Prostate gland (tissue), 2 donors: ENCODE results near the gene GNB3.

Experiments used
- POLR2A ChIP-seq: fragments of 450-650 bp; IDR thresholded peaks from one replicate; pipeline ENCODE4 v1.6.1; 2016; ENCODE audit warnings: antibody characterized with exemption, mild to moderate bottlenecking
- POLR2AphosphoS5 ChIP-seq: sonication (generic); formaldehyde crosslinking; IDR thresholded peaks from one replicate; pipeline ENCODE4 v1.6.1; 2017; ENCODE audit warnings: antibody characterized with exemption
- TF ChIP-seq, protein P1 (sequence below), 4 experiments: fragments of 200-600 bp in 2 of 4; fragments of 450-650 bp in 2 of 4; sonication (generic) in 2 of 4; IDR thresholded peaks; 1 replicate in 3 of 4; 2 replicates in 1 of 4; pipeline ENCODE4 v1.5.1; 2016 to 2019; ENCODE audit warnings: antibody characterized with exemption in 4 of 4, mild to moderate bottlenecking in 2 of 4, moderate library complexity in 2 of 4

DNA sequence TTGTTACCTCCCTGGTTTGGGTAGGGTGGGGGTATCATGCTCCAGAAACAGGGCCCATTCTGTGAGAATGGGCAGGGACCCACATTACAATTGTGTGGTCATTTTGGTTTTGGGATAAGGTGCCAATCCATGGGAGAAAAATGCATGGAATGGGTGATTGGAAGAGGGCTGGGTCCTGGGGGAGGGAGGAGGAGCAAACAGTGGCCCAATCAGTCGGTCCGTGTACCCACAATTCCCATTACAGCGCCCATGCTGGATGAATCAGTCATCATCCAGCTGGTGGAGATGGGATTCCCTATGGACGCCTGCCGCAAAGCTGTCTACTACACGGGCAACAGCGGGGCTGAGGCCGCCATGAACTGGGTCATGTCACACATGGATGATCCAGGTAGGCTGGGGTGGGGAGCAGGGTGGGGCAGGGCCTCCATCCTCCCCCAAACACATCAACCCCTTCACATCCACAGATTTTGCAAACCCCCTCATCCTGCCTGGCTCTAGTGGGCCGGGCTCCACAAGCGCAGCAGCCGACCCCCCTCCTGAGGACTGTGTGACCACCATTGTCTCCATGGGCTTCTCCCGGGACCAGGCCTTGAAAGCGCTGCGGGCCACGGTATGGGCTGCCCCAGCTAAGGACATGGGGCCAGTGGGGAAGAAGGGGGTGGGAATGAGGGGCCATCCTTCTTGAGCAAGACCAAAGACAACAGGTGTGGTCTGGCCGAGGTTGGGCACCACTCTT lies 23.0 kb downstream of the GNB3 start:
- TF ChIP-seq, protein P1, sequence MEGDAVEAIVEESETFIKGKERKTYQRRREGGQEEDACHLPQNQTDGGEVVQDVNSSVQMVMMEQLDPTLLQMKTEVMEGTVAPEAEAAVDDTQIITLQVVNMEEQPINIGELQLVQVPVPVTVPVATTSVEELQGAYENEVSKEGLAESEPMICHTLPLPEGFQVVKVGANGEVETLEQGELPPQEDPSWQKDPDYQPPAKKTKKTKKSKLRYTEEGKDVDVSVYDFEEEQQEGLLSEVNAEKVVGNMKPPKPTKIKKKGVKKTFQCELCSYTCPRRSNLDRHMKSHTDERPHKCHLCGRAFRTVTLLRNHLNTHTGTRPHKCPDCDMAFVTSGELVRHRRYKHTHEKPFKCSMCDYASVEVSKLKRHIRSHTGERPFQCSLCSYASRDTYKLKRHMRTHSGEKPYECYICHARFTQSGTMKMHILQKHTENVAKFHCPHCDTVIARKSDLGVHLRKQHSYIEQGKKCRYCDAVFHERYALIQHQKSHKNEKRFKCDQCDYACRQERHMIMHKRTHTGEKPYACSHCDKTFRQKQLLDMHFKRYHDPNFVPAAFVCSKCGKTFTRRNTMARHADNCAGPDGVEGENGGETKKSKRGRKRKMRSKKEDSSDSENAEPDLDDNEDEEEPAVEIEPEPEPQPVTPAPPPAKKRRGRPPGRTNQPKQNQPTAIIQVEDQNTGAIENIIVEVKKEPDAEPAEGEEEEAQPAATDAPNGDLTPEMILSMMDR (IDR thresholded peaks at IDR 0.05): no peak
- TF ChIP-seq POLR2AphosphoS5 (no peak), POLR2A (no peak)
